Spleen (tissue), 7 donors: ENCODE results near the gene DCLK2.

Source experiments
- POLR2A ChIP-seq, 3 donors: fragments of 450-650 bp; IDR thresholded peaks; one replicate each; pipeline ENCODE4 v1.5.1; 2017; ENCODE audit warnings: antibody characterized with exemption in 3 of 3, mild to moderate bottlenecking in 1 of 3
- POLR2AphosphoS5 ChIP-seq, 3 donors: sonication (generic); formaldehyde crosslinking; IDR thresholded peaks; one replicate each; pipeline ENCODE4 v1.5.1; 2017; ENCODE audit warnings: antibody characterized with exemption in 3 of 3
- TF ChIP-seq, protein P1 (sequence below), 11 experiments: fragments of 200-600 bp in 7 of 11; fragments of 450-650 bp in 4 of 11; sonication (generic) in 4 of 11; IDR thresholded peaks in 8 of 11; conservative IDR thresholded peaks in 3 of 11; 1 replicate in 7 of 11; 2 replicates in 4 of 11; pipeline versions ENCODE4 v1.4.0 to v1.8.0; 2016 to 2021; ENCODE audit warnings: antibody characterized with exemption in 11 of 11, inconsistent platforms in 4 of 11, mild to moderate bottlenecking in 1 of 11
- donor health status: DM: no; HTN: no; CAD: no; lungs with moderate emphysema.
- donor health status: DM: no; HTN: no; CAD: no.
- donor health status: DM: no; HTN: no; CAD: no.

DNA sequence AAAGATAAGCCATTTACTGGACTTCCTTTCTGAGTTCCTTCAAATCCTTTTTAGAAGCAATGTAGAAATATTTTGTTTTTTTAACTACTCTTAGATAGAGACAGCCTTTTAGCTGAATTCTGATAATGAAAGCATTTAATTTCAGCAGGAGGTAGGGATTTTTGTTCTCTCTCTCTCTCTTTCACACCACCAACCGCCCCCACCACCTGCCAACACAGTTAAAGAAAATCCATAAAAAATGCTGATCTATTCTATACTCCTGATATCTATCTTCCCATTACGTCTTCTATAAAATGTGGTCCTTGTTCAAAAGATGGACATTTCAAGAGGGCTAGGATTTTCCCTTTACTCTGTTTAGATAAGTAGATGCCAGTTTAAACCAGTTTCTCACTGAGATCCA lies 104.5 kb downstream of the DCLK2 start:
- TF ChIP-seq POLR2A (IDR thresholded peaks at IDR 0.05) (no peak), POLR2AphosphoS5 (IDR thresholded peaks at IDR 0.05) (no peak)
- TF ChIP-seq, protein P1, sequence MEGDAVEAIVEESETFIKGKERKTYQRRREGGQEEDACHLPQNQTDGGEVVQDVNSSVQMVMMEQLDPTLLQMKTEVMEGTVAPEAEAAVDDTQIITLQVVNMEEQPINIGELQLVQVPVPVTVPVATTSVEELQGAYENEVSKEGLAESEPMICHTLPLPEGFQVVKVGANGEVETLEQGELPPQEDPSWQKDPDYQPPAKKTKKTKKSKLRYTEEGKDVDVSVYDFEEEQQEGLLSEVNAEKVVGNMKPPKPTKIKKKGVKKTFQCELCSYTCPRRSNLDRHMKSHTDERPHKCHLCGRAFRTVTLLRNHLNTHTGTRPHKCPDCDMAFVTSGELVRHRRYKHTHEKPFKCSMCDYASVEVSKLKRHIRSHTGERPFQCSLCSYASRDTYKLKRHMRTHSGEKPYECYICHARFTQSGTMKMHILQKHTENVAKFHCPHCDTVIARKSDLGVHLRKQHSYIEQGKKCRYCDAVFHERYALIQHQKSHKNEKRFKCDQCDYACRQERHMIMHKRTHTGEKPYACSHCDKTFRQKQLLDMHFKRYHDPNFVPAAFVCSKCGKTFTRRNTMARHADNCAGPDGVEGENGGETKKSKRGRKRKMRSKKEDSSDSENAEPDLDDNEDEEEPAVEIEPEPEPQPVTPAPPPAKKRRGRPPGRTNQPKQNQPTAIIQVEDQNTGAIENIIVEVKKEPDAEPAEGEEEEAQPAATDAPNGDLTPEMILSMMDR (IDR thresholded peaks at IDR 0.05 in 8 of 11, conservative IDR thresholded peaks at IDR 0.05 in 3 of 11), result no peak
